GM21515 (cell line): ENCODE results near the gene SLCO2A1.

Experiments
- ATAC-seq: cut with Tn5 transposase; IDR thresholded peaks from one replicate; pipeline ENCODE4 v1.9.1; 2021; ENCODE audit not compliant: unreplicated experiment

SLCO2A1 gene

DNA sequence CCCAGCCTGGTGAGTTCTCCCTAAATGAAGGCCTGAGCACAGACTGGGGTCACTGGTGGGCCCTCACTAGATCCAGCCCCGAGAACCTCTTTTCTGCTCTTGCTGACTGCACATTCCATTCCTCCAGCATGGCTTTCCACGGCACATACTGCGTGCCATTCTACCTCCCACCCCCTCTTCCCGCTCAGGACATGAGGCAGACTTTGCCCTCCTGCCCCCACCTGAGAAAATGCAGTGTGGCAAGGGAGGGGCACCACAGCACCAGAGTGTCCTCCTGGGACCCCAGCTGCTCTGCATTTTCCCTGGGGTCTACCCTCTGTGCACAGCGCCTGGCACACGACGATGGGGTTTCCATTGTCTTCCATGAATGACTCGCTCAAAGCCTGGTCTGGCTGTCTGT lies 6.1 kb upstream of the SLCO2A1 start:
- ATAC-seq = no peak

DNA sequence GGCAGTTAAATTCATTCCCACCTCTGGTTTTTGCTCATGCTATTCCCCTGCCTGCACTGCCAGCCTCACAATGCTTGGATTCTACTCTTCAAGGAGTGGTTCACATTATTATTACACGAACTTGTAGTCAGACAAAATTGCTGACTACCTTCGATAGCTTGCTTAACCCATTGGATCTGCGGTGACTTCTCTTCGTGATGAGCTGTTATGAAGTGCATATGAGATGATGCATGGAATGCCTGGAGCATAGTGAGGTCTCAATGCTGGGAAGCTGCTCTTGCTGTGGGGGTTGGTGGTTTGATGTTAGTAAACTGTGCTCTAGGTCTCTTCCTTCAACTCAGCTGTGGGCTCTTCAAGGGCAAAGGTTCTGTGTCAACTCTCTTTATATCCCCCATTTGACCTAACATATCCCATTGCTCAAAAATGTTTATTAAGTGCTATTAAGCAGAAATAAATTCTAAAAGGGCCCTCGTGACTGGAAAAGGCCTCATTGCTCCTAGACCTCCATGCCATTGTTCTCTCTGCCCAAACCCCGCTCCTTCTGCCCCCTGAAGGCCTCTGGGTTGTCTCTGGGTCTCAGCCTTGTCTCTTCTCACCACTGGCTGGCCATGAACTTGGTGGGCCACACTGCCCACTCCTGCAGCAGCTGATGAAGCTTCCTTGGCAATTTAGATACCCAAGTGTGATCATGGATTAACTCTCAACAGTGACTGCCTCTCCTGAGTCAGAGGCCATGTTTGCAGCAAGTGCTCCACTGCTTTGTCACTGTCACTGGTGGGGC lies 4.5 kb upstream of the SLCO2A1 start:
- ATAC-seq = no peak

DNA sequence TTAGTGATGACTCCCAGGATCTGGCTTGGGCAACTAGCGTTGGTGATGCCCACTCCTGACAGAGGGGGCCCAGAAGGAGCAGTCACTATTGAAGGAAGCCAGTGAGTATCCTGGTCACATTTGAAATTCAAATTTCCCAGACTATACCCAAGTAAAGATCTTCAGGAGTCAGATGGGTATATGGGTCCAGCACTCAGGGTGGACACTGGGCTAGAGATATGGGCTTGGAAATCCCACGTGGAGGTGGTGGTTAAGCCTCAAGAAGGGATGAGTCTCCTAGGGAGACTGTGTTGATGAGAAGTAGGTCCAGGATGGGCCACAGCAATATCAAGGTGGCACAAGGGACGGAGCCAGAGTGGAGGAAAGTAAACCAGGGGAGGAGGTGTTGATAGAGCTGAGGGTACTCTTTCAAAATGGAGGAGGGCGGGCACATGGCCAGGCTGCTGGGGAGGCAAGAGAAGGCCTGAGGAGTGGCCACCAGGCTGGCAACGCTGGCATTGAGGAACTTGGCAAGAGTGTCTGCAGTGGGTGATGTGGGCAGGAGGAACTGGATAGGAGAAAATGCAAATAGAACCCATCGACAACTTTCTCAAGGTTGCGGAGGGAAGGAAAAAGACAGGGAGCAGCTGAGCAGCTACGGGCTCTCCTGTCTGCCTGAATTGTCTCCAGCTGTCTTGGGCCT lies 3.7 kb upstream of the SLCO2A1 start:
- ATAC-seq = no peak

DNA sequence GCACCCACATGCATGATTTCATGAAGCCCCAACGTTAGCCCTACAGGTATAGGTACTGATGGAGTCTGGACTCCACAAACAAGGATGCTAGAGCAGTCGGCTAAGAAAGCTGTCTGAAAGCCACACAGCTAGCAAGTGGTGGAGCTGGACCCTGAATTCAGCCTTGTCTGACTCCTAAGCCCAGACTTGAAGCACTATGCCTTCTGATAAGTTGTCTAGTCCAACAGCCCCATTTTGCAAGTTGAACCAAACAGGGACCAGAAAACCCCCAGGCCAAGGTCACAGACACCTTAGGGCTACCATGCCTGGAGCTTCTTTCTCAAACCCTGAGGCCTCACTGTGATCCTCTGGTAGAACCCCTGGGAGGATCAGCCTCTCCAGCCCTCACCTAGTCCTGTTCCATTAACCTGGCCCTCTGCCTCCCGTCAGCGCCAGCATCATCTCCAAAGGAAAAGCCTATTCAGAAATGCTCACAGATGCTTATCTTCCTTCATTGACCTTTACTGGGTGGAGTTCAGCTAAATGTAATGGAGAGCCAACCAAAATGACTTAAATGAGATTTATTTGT lies 1.7 kb upstream of the SLCO2A1 start:
- ATAC-seq = no peak

DNA sequence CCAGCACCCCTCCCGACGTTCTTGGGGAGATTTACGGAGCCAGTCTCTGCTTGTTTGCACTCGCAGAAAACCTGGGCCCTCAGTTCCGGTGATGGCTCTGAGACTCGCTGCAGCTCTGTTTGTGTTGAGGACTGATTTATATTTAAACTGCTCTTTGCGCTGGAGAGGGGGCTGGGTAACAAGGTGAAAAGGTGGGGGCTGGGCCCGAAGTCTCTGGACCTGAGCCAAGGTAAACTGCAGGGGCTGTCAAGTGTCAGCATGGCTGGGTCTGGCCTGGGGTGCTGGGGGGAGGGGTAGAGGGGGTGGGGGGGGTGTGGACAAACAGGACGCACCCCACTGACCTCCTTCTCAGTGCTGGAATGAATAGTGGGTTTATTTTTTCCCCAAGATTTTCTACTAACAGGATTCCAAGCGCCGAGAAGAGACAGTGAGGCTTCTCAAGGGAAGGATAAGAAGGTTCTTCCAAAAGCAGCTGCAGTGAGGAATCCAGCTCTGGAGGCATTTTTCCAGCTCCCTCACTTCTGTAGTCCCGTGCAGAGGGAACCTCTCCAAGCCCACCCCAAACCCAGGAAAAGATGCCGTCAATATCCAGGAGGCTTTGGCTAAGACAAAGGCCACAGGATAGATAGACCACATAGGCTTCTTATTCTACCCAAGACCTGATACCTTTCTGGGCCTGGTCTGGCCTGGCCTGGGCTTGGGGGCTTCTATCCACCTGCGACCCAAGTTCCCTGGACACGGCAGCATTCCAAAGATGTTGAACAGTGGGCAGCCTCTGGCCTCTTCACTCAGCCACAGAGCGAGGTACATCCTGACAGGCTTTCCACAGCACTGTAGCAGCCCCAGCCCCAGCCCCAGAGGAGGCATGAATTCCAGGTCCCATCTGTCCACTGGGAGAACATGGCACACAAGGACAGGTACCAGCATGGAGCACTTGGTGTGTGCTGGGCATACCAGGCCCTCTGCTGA lies 938 bp upstream of the SLCO2A1 start:
- ATAC-seq = no peak

DNA sequence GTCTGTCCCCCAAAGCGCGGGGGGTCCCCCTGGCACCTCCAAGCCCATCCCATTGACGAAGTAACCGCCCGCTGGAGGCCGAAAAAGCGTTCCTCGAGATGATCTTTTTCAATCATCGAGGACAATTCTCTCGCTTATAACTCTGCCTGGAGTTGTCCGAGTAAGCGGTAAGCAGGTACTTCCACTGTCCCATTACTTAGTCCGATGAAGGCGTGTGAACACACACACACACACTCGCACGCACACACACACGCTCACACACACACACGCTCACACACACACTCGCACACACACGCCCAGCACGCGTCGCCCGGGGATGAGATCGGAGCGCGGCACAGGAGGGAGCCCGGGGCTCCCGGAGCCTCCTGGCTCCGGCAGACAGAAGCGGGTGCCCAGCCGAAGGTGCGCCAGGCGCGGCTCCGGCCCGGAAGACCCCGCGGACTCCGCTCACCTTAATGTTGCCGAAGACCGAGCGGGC lies 430 bp downstream of the SLCO2A1 start:
- ATAC-seq = no peak

DNA sequence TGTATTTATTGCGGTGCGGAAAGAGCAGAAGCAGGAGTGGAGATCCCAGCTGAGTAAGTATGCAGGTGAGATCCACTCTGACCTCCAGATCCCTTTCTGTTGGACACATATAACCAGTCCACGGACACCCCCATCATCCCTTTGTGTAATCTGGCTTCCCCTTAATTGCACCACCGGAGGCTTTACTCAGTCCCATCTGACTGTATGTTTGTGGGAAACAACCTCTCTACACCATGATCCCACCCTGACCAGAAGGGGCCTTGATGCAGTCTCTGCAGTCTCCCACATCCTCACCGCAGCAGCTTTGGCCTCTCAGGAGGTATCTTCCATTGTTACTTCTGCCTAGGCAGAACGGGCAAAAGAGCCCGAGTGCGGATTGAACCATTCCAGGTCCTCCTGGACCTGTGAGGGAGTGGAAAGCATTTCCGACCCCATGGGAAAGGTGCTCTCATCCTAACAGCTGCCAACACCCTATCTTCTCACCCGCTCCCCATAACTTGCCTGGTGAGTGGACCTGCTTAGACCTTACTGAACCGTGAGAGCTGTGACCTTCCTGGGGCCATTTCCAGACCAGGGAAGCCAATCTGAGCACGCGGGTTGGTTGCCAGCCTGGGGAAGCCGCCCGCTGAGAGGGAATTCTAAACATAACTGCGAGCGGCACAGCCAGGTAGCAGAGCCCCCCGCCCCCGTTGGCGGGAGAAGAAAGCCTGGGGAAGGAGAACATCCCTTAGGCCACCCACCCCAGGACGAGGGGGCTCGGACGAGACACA lies 1.1 kb downstream of the SLCO2A1 start:
- ATAC-seq = no peak

DNA sequence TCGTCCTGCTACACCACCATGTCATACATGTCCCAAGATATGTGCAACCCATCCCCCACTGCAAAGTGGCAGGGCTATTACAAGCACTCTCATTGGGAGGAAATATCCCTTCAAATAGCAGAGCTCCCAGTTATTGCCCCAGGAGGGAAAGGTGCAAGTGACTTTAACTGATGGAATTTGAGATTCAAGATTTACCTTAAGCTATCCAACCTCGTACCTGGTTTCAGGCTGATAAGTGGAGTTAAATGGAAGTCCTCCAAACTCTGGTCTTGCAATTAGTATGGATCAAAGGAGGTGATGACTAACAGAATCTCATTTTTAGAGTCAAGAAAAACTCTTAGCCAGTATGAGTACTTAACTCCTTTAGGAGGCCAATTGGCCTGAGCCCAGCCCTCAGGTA lies 2.1 kb downstream of the SLCO2A1 start:
- ATAC-seq = no peak

DNA sequence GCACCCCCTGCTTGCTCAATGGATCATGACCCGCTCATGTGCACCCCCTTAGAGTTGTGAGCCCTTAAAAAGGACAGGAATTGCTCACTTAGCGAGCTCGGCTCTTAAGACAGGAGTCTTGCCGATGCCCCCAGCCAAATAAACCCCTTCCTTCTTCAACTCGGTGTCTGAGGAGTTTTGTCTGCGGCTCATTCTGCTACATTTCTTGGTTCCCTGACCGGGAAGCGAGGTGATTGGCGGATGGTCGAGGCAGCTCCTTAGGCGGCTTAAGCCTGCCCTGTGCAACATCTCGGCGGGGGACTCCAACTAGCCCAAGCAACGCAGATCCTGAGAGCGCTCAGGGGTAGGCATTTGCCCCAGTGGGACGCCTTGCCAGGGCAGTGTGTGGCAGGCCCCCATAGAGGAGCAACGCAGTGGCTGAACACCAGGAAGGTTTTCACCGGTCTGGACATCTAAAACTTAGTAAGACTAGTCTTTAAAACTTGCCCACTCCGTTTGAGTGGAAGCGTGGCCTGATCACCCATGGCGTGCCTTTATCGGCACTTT lies 9.5 kb downstream of the SLCO2A1 start:
- ATAC-seq = no peak

DNA sequence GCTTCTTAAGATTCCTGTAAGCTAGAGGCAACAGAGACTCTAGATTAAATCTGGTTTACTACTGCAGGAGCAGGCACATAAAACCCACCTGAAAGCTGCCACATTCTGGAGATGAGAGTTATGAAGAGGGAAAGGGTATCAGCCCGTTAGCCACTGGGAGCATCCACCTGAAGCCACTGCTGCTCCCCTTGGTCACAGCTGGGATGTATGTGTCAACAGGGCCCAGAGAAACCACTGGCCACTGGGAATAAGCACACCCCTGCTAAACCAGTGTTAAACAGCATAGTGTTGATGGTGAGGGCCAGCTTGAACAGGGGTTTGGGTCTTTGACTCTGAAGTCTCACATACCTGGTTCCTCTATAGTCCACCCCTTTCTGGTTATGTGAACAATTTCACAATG lies 10.9 kb downstream of the SLCO2A1 start:
- no peak for ATAC-seq

DNA sequence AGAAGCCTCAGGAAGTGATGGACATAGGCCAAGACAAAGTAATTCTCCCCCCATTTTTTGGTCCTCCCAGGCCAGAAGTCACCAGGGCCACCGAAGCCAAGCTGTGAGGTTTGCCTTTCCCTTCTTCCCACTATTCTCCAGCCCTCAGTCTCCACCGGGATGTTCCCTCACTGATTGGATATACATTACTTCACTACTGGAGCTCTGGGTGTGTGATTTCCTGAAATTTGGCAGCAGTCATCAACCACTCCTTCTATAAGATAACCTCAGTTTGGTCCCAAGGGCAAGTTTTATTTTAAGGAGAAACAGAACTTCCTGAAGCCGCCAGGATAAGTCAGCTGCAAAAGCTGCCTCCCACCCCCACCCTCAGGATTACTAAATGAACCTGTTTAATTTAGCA lies 11.3 kb downstream of the SLCO2A1 start:
- ATAC-seq = no peak

DNA sequence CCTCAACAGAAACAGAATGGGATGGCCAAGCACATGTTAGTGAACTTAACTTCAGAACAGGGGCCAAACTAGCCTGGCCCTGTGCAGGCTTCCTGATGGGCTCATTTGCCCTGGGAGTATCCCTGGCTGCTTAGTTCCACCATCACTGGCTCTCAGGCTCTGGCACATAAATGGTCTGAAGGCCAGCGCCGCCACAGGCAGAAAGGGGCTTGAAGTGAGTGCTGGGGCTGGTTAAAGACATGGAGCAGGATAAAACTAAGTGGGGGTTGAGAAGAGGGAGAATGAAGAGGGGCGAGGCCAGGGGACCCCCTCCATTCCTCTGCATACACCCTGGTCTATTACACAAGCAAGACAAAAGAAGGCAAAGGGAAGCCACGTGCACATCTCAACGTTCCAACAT lies 12.2 kb downstream of the SLCO2A1 start:
- ATAC-seq = no peak

DNA sequence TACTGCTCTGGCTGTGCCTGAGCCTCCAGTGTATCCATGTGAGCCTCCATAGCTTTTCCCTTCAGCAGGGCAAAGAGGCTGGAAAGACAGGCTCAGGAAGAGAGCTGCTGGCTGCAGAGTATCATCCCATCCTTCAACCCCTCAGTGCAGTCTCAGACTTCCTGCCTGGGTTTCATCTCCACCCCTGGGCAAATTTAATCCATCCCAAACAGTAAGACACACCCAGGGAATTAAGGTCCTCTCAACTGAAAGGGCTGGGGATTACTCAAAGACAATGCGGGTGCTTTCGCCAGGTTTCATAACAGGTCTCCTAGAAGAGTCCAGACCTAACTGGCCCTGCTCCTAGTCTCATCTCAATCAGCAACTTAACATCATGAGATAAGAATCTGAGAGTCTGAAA lies 15.5 kb downstream of the SLCO2A1 start:
- ATAC-seq = no peak

DNA sequence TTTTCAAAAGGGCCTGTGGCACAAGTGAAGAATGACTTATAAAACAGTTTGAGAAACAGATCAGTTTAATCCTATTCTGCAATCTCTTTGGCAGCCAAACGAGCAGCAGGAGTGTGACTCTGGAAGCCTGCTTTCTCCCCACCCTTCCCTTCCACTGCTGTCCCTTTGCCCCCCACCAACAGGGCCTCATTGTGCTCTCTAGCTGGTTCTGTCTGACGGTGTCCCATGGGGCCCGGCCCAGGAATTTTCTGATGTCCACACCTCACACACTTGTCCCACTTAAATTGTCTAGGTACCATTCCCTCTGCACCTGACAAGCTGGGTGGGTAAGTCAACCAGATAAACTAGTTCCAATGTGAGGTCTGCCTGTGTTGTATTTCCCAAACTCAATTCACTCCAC lies 16.4 kb downstream of the SLCO2A1 start:
- ATAC-seq = no peak

DNA sequence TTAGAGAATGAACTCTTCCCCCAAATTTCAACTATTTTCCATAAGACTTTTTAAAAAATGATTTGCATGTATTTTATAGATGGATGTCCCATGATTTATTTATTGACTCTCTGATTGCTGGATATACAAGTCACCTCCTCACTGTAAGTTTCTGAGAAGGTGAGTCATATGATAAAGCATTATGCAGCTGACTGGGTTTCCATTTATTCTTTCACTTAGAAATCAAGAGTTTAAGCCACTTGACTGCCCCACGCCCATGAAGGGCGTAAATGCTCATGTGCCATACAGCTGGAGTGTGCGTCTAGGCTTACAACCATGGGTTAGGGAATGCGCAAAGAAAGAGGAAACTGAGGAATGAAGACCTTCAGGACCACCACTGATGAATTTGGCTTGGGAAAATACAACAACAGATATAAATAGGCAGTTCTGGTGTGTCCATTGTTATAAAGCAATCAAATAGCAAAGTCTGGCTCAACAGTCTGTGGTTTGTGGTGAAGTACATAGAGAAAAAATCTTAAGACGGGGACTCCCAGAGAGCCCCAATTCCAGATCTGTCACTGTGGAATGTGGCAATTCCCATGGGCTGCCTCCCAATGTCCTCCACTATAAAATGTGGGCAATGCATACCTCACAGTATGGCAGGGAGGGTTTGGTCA lies 20.3 kb downstream of the SLCO2A1 start:
- ATAC-seq = no peak

DNA sequence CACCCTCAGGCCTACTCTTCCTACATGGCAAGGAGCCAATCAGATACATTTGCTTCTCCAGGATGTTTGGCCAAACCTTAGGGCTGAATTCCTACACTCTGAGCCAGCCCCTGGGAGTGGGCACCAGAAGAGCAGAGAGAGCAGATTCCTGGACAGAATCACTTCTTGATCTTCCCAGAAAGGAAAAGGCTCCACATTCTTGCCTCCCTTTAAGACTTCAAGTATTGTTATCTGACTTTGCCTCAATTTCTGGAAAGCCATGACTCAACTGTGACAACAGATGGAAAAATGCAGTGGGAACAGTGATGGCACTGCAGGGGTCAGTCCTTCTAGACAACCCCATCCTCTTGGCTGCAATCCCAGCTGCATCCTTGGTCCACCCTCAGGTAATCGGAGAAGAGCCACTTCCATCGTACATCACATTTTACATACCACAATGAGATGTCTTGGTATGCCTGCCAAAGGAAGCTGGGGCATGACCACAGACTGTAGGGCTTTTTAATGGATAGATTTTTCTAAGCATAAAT lies 21.0 kb downstream of the SLCO2A1 start:
- ATAC-seq = no peak

DNA sequence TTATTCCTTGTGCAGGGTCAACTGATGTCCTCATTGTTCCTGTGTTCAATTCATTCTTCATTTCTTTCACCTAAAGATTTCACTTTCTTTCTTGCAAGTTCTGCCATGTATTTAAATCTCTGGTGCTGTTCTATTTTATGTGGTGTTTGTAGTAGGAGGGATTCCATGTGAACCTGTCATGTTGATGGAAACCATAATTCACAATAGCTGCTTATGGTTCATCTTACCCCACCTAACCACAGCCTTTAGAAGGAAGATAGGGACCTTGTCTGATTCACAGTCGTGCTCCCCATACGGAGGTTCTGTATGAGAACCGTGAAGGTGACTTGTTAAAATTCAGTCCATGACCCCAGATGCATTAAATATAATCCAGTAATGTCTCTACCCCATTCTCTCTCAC lies 21.9 kb downstream of the SLCO2A1 start:
- no peak for ATAC-seq

DNA sequence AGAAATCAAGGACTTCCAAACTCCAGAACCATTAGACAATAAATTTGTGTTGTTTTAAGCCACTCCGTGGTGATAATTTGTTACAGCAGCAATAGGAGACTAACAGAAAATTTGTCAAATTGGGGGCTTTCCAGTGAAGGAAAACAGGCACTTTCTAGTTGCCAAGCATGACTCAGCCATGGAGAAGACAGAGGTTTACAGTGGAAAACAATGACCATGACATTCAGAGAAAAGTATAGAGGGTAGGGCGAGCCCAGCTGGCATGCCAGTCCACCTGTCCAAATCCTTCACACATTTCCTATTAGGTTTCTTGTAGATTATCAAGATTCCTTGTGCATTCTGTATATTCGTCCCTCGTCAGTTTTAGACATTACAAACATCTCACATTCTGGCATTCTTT lies 24.9 kb downstream of the SLCO2A1 start:
- ATAC-seq = no peak

DNA sequence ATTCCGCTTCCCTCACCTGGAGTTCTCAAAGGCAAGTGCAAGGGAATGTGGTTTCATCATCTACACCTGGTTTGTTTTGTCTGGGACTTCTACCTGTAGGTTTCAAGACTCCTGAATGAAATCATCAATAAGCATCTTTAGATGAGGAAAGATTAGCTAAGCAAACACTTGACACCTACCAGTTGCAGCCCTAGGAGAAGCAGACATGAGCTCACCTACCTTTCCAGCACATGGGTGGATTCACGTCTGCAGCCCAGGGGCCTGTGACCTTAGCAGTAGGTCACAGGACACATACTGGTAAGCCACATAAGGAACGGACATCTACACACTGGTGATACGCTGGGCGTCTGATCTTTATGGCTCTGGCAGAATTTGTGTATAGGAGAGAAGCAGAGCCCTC lies 26.7 kb downstream of the SLCO2A1 start:
- ATAC-seq = no peak
